ENCODE data around the gene DDX5.
A peak's percentile ranks its signal among the peaks of the same experiment; 100 is the strongest.

DNA sequence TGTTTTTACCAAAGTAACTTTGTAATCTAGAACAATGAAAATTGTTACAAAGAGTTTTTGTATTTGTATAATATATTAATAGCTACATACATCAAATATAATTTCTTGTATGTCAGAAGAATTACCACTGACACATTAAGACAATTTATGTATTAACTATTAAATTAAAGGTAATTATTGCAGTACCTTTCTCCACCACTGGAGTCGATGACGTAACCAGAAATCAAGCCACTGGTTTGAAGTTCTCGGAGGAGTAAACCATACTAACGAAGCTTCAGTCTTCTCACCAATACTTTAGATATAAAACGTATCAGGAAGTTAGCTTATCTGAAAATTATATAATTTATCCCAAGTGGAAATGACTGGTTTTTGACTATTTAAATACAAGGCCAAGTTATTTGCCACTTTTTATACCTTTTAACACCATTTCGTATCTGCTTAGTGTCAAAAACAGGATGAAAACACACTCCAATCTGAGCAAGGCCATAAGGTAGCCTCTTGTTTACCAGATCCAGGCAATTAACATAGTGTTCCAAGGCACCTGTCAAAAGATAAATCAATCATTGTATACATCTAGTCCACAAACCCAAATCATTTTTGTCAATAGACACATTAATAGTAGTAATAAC, 13.5 kb downstream of the DDX5 start:
- TF ChIP-seq, protein P1, sequence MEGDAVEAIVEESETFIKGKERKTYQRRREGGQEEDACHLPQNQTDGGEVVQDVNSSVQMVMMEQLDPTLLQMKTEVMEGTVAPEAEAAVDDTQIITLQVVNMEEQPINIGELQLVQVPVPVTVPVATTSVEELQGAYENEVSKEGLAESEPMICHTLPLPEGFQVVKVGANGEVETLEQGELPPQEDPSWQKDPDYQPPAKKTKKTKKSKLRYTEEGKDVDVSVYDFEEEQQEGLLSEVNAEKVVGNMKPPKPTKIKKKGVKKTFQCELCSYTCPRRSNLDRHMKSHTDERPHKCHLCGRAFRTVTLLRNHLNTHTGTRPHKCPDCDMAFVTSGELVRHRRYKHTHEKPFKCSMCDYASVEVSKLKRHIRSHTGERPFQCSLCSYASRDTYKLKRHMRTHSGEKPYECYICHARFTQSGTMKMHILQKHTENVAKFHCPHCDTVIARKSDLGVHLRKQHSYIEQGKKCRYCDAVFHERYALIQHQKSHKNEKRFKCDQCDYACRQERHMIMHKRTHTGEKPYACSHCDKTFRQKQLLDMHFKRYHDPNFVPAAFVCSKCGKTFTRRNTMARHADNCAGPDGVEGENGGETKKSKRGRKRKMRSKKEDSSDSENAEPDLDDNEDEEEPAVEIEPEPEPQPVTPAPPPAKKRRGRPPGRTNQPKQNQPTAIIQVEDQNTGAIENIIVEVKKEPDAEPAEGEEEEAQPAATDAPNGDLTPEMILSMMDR (IDR thresholded peaks at IDR 0.05; ENCODE audit: low read length), result peak; percentile 41; the same call in 1 of the 2 replicates
- TF ChIP-seq EZH2 (IDR thresholded peaks at IDR 0.05; ENCODE audit: borderline replicate concordance, low read length), result no peak
